A673 (cell line): ENCODE results near the gene E2F3. TPM values are rescaled to one million over a fixed set of nuclear protein-coding genes. Genes with fewer than 3 reads are reported as not detected.

Experiments
- BruUV-seq: library from RNA; stranded (reverse); fragments of 400-500 nt; replicated peaks from 2 replicates; lab custom pipeline; 2021; lab: Mats Ljungman, UMichigan
- CTCF ChIA-PET: fragments of 300-600 bp; sonication (Branson Sonifier 250); formaldehyde crosslinking; loops from one replicate; lab custom pipeline; 2022; ENCODE audit warnings: antibody characterized with exemption; lab: Charles Lee
- POLR2A ChIA-PET: fragments of 300-600 bp; sonication (Branson Sonifier 250); formaldehyde crosslinking; loops from one replicate; lab custom pipeline; 2022; ENCODE audit warnings: antibody characterized with exemption; ENCODE audit not compliant: low non-redundant PET; lab: Charles Lee
- DNase-seq: peaks from one replicate; pipeline ENCODE4 v3.0.0-alpha.2; 2015; ENCODE audit warnings: low spot score
- H3K27ac ChIP-seq: fragments of 200-600 bp; sonication (generic); 2 replicates; pipeline ENCODE4 v1.5.1; 2016; ENCODE audit warnings: mixed run types, low read depth, mild to moderate bottlenecking, mixed read lengths, antibody characterized with exemption, low read length; ENCODE audit not compliant: poor library complexity, severe bottlenecking
- H3K27me3 ChIP-seq: fragments of 200-600 bp; sonication (generic); replicated peaks from 2 replicates; pipeline ENCODE4 v1.6.1; 2017; ENCODE audit warnings: mixed run types, low read depth, mild to moderate bottlenecking, mixed read lengths, antibody characterized with exemption, low read length; ENCODE audit not compliant: insufficient read depth, poor library complexity
- H3K36me3 ChIP-seq: fragments of 200-600 bp; sonication (generic); 2 replicates; pipeline ENCODE4 v1.6.1; 2016; ENCODE audit warnings: mixed run types, mild to moderate bottlenecking, mixed read lengths, antibody characterized with exemption, low read length; ENCODE audit not compliant: insufficient read depth, poor library complexity, severe bottlenecking
- H3K4me1 ChIP-seq: fragments of 200-600 bp; sonication (generic); 2 replicates; pipeline ENCODE4 v1.6.1; 2017; ENCODE audit warnings: mixed run types, mild to moderate bottlenecking, mixed read lengths, antibody characterized with exemption, low read length; ENCODE audit not compliant: insufficient read depth, poor library complexity, severe bottlenecking
- H3K4me3 ChIP-seq: fragments of 200-600 bp; sonication (generic); 2 replicates; pipeline ENCODE4 v1.5.1; 2016; ENCODE audit warnings: low read depth, mixed run types, mild to moderate bottlenecking, mixed read lengths, low read length; ENCODE audit not compliant: poor library complexity, severe bottlenecking
- H3K9me3 ChIP-seq: fragments of 200-600 bp; sonication (generic); 2 replicates; pipeline ENCODE4 v1.6.1; 2016; ENCODE audit warnings: mixed run types, low read depth, mild to moderate bottlenecking, mixed read lengths, antibody characterized with exemption, low read length; ENCODE audit not compliant: poor library complexity, severe bottlenecking
- CTCF ChIP-seq: fragments of 300-800, 200-600 bp; sonication (generic); conservative IDR thresholded peaks from 2 replicates; pipeline ENCODE4 v1.5.1; 2017; ENCODE audit warnings: low read depth, mild to moderate bottlenecking, antibody characterized with exemption, low read length, moderate library complexity, mixed read lengths
- EZH2 ChIP-seq: fragments of 200-600 bp; sonication (generic); IDR thresholded peaks from 2 replicates; pipeline ENCODE4 v1.6.1; 2017; ENCODE audit warnings: borderline replicate concordance, low read depth, mild to moderate bottlenecking, mixed read lengths, antibody characterized with exemption, low read length; ENCODE audit not compliant: poor library complexity, severe bottlenecking
- intact Hi-C: fragments of 100-400 bp; cut with micrococcal nuclease; formaldehyde crosslinking; loops from one replicate; pipeline ENCODE4 v1.10.0; 2022; ENCODE audit not compliant: unreplicated experiment
- total RNA-seq: library from RNA; stranded (reverse); gene quantifications from 2 replicates; pipeline ENCODE4 v1.2.3, GENCODE V29; 2021

Gene E2F3
- total RNA-seq, 1 experiment from 2014 or later = 42.4 TPM

- H3K27ac ChIP-seq = peak overlapping the region; percentile 96
- H3K27me3 ChIP-seq = no peaks in the 10 kb centered on the region
- TF ChIP-seq EZH2 (no peak), CTCF (no peak)
- H3K36me3 ChIP-seq = peaks cover 13% of the 10 kb centered on the region
- DNase-seq = peak; percentile 68
- ChIA-PET CTCF (interaction anchor here (1.7 kb wide), 1 partner anchor 124 kb away, joined by 5 read pairs; no protein-coding TSS in a partner anchor), POLR2A (interaction anchor here (0.5 kb wide), 1 partner anchor 287 kb away, joined by 3 read pairs; no protein-coding TSS in a partner anchor)
- H3K4me1 ChIP-seq = no peaks in the 10 kb centered on the region
- BruUV-seq = no TSS peak
- no peaks in the 10 kb centered on the region for H3K9me3 ChIP-seq
- intact Hi-C loops = loop anchor here (1.0 to 10.0 kb wide), 2 partner anchors 124 to 351 kb away; no protein-coding TSS in a partner anchor
- peak overlapping the region; percentile 96 for H3K4me3 ChIP-seq
Observed at GRCh38 chr6:20403766-20404640, 2.3 kb downstream of the E2F3 start.

- Histone ChIP-seq H3K27ac (peak overlapping the region; percentile 96), H3K4me1 (no peaks in the 10 kb centered on the region), H3K27me3 (no peaks in the 10 kb centered on the region), H3K36me3 (peaks cover 13% of the 10 kb centered on the region), H3K4me3 (peak overlapping the region; percentile 96), H3K9me3 (no peaks in the 10 kb centered on the region)
- peak; percentile 87 for DNase-seq
- TF ChIP-seq CTCF (peak; percentile 61), EZH2 (no peak)
- ChIA-PET CTCF (interaction anchor here (1.7 kb wide), 1 partner anchor 123 kb away, joined by 5 read pairs; no protein-coding TSS in a partner anchor), POLR2A (interaction anchor here (0.5 kb wide), 1 partner anchor 288 kb away, joined by 3 read pairs; no protein-coding TSS in a partner anchor)
- TSS peak; percentile 46 for BruUV-seq
- intact Hi-C loops = loop anchor here (10.0 kb wide), 1 partner anchor 350 kb away; no protein-coding TSS in a partner anchor
Observed at GRCh38 chr6:20404641-20405032, 3.0 kb downstream of the E2F3 start.

GRCh38 chr6:20408851-20409250 is 7.2 kb downstream of the E2F3 start:
- no peaks in the 10 kb centered on the region for H3K9me3 ChIP-seq
- BruUV-seq = no TSS peak
- ChIA-PET CTCF (no interaction called here), POLR2A (no interaction called here)
- intact Hi-C loops = loop anchor here (10.0 kb wide), 1 partner anchor 346 kb away; no protein-coding TSS in a partner anchor
- no peak for DNase-seq
- no peaks in the 10 kb centered on the region for H3K27me3 ChIP-seq
- no peaks in the 10 kb centered on the region for H3K4me1 ChIP-seq
- no peak for TF ChIP-seq CTCF
- no peak for TF ChIP-seq EZH2
- H3K27ac ChIP-seq = no peak overlapping the region
- H3K4me3 ChIP-seq = no peak overlapping the region
- peaks cover 17% of the 10 kb centered on the region for H3K36me3 ChIP-seq
